Left ventricle myocardium inferior (tissue), 1 donor: ENCODE results near the gene RAB31. TPM values are rescaled to one million over a fixed set of nuclear protein-coding genes. Genes with fewer than 3 reads are reported as not detected.

Experiments
- DNase-seq: peaks from one replicate; pipeline ENCODE4 v3.0.0-alpha.2; 2020
- H3K27ac ChIP-seq: fragments of 200-600 bp; replicated peaks from 2 replicates; pipeline ENCODE4 v1.8.0; 2021
- H3K27me3 ChIP-seq: fragments of 200-600 bp; 2 replicates; pipeline ENCODE4 v1.8.0; 2021; ENCODE audit warnings: low read depth
- H3K36me3 ChIP-seq: fragments of 200-600 bp; 2 replicates; pipeline ENCODE4 v1.8.0; 2021
- H3K4me1 ChIP-seq: fragments of 200-600 bp; 2 replicates; pipeline ENCODE4 v1.8.0; 2021
- H3K4me3 ChIP-seq: fragments of 200-600 bp; 2 replicates; pipeline ENCODE4 v1.8.0; 2021; ENCODE audit warnings: mild to moderate bottlenecking, moderate library complexity
- H3K9me3 ChIP-seq: fragments of 200-600 bp; replicated peaks from 2 replicates; pipeline ENCODE4 v1.8.0; 2021
- CTCF ChIP-seq: fragments of 200-600 bp; IDR thresholded peaks from 2 replicates; pipeline ENCODE4 v1.8.0; 2021; ENCODE audit warnings: antibody characterized with exemption, mild to moderate bottlenecking, borderline replicate concordance
- intact Hi-C: fragments of 100-400 bp; cut with micrococcal nuclease; formaldehyde crosslinking; loops from one replicate; pipeline ENCODE4 v1.11.0; 2022
- total RNA-seq: library from RNA; stranded (reverse); fragmentation: NEBNext Ultra II Directional; extraction: Animal tissue kit (Norgen Biotek cat#: 25700); gene quantifications from one replicate; pipeline ENCODE4 v1.2.1, GENCODE V29; 2021
- donor health status: DM: no; HTN: yes; CAD: no; lungs with severe emphysema.

The RAB31 gene
- total RNA-seq, 1 donor from 2014 or later: 12.0 TPM

DNA sequence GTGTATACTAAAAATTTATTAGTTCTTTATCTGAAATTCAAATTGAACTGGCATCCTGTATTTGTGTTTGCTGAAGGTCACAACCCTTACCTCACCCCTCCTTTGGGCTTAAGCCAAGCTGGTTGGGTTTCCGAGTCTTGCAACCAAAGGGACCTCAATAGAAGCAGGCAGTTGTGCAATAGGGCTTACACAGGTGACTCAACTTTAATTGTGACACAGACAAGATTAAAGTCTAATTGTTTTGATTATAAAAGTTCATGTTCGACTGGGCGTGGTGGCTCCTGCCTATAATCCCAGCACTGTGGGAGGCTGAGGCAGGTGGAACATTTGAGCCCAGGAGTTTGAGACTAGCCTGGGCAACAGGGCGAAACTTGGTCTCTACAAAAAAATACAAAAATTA, 71.5 kb downstream of the RAB31 start:
- Histone ChIP-seq H3K36me3 (no peaks in the 10 kb centered on the region), H3K4me1 (no peaks in the 10 kb centered on the region), H3K27ac (no peak overlapping the region), H3K9me3 (no peaks in the 10 kb centered on the region), H3K4me3 (no peak overlapping the region), H3K27me3 (no peaks in the 10 kb centered on the region)
- DNase-seq: no peak
- TF ChIP-seq CTCF: no peak
- intact Hi-C loops: no loop called here

GRCh38 chr18:9782073-9782857, 74.2 kb downstream of the RAB31 start:
- TF ChIP-seq CTCF: no peak
- no peak overlapping the region for H3K4me3 ChIP-seq
- H3K27me3 ChIP-seq: no peaks in the 10 kb centered on the region
- H3K4me1 ChIP-seq: no peaks in the 10 kb centered on the region
- H3K27ac ChIP-seq: no peak overlapping the region
- no peaks in the 10 kb centered on the region for H3K9me3 ChIP-seq
- intact Hi-C loops: no loop called here
- no peaks in the 10 kb centered on the region for H3K36me3 ChIP-seq
- no peak for DNase-seq

DNA sequence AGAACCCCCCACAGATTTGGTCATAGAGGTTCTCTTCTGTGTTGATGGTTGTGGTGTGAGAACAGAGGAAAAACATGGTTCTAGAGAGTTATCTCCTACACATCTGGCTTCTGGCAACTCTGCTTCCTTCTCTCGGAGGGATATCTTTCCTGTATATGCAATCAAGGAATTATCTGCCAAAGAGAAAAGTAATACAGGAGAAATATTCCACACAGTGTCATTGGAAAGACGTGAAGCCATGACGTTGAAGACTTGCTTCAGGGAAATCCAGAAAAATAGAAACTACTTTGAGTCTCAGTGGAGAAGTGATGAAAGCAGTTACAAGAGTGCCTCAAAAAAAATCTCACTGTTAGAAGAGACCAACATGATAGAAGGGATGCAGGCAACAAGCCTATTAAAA, 78.5 kb downstream of the RAB31 start:
- intact Hi-C loops: no loop called here
- H3K4me3 ChIP-seq: no peak overlapping the region
- H3K9me3 ChIP-seq: no peaks in the 10 kb centered on the region
- H3K4me1 ChIP-seq: no peaks in the 10 kb centered on the region
- no peak for TF ChIP-seq CTCF
- no peaks in the 10 kb centered on the region for H3K27me3 ChIP-seq
- no peak for DNase-seq
- H3K36me3 ChIP-seq: no peaks in the 10 kb centered on the region
- H3K27ac ChIP-seq: no peak overlapping the region

DNA sequence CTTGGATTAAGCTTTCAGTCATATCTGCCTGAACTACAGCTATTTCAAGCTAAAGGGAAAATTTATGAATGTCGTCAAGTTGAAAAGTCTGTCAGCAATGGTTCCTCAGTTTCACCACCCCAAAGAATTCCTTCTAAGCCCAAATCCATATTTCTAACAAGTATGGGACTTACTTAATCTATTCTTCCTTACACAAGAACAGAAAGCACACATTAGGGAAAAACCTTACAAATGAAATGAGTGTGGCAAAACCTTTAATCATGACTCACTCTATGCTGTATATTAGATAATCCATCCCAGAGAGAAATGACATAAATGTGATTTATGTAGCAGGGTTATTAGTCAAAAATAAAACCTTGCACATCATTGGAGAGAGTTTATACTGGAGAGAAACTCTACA, 78.9 kb downstream of the RAB31 start:
- intact Hi-C loops: no loop called here
- no peak for TF ChIP-seq CTCF
- Histone ChIP-seq H3K4me3 (no peak overlapping the region), H3K9me3 (no peaks in the 10 kb centered on the region), H3K27ac (no peak overlapping the region), H3K4me1 (no peaks in the 10 kb centered on the region), H3K27me3 (no peaks in the 10 kb centered on the region), H3K36me3 (no peaks in the 10 kb centered on the region)
- no peak for DNase-seq

- H3K27ac ChIP-seq: no peak overlapping the region
These were observed 79.6 kb downstream of the RAB31 start for GRCh38 chr18:9787712-9788111.

More at GRCh38 chr18:9787712-9788111, 79.6 kb downstream of the RAB31 start:
- no peak overlapping the region for H3K4me3 ChIP-seq
- no peak for DNase-seq
- no peaks in the 10 kb centered on the region for H3K27me3 ChIP-seq
- no peaks in the 10 kb centered on the region for H3K9me3 ChIP-seq
- no peaks in the 10 kb centered on the region for H3K4me1 ChIP-seq
- H3K36me3 ChIP-seq: no peaks in the 10 kb centered on the region
- intact Hi-C loops: no loop called here
- TF ChIP-seq CTCF: no peak
